ENCODE results near the gene BMPR2.
"Not testable (repeated sequence)": the region's sequence is repeated elsewhere in the genome, so short reads cannot be mapped to it uniquely, and the experiment has no call there.

Gene BMPR2

GRCh38 chr2:202519453-202519852, 143.3 kb downstream of the BMPR2 start:
- DNase-seq (ENCODE audit: extremely low read depth in 1 of 2, low read depth in 1 of 2): no peak

GRCh38 chr2:202521470-202521869, 145.3 kb downstream of the BMPR2 start:
- no peak for DNase-seq (ENCODE audit: extremely low read depth in 1 of 2, low read depth in 1 of 2)

DNA sequence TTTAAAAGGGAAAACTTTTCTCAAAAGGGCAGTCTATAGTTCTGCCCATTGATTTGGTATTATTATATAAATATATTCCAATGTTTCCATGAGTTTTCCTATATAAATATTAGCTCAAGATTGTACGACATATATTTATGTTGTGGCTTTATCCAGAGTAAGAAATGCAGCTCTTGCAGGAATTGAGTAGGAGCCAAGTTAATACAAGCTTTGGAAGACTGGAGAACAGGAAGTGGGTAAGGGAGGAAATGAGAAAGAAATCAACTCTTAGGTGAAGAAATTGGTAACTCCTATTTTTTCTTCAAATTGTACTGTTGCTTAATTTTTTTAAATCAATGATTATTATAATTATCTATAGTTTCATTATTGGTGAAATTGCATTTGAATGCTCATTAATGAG, 153.3 kb downstream of the BMPR2 start:
- DNase-seq (ENCODE audit: extremely low read depth in 1 of 2, low read depth in 1 of 2): no peak

DNA sequence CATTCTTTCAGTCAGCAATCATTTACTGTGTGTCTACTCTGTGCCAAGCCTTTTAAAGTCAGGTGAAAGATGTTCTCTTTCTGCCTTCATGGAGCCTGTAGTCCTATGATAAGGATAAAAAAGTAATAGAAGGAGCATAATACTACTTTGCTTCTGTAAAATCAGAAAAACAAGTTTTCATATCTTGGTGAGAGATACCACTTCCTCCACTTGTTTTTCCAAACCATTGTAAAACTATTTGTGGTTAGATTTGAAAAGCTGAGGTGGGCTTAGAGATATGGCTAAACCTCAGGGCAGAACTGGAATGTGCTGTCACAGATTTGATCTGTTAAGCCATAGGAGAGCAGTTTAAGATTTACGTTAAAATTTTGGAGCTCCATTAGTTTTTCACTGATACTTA, 153.9 kb downstream of the BMPR2 start:
- no peak for DNase-seq (ENCODE audit: extremely low read depth in 1 of 2, low read depth in 1 of 2)

DNA sequence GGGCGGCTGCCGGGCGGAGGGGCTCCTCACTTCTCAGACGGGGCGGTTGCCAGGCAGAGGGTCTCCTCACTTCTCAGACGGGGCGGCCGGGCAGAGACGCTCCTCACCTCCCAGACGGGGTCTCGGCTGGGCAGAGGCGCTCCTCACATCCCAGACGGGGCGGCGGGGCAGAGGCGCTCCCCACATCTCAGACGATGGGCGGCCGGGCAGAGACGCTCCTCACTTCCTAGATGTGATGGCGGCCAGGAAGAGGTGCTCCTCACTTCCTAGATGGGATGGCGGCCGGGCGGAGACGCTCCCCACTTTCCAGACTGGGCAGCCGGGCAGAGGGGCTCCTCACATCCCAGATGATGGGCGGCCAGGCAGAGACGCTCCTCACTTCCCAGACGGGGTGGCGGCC, 159.2 kb downstream of the BMPR2 start:
- not testable (repeated sequence) for DNase-seq (ENCODE audit: extremely low read depth in 1 of 2, low read depth in 1 of 2)

DNA sequence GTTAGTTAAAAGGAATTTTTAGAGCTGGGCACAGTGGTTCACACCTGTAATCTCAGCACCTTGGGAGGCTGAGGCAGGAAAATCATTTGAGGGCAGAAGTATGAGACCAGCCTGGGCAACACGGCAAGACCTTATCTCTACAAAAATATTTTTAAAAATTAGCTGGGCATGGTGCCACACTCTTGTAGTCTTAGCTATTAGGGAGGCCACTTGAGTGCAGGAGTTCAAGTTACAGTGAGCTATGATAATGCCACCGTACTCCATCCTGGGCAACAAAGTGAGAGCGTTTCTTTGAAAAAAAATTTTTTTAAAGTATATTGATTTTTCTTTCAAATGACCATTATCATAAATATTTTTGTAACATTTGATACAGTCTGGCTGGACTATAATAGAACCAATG, 165.0 kb downstream of the BMPR2 start:
- DNase-seq (ENCODE audit: extremely low read depth in 1 of 2, low read depth in 1 of 2): no peak

DNA sequence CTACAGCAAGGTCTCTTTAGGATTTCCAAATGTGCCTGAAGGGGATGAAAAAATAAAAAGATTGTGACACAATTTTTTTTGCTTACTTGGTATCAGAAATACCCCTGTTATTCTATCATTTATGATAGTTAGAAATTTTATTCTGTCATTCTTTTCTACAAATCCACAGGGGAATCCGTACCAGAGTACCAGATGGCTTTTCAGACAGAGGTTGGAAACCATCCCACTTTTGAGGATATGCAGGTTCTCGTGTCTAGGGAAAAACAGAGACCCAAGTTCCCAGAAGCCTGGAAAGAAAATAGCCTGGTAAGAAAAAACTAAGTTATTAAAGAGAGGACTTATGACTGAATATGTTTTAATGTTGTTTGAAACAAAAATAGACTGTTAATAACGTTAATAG, 166.0 kb downstream of the BMPR2 start:
- no peak for DNase-seq (ENCODE audit: extremely low read depth in 1 of 2, low read depth in 1 of 2)

GRCh38 chr2:202545523-202545922, 169.4 kb downstream of the BMPR2 start:
- DNase-seq (ENCODE audit: extremely low read depth in 1 of 2, low read depth in 1 of 2): no peak

DNA sequence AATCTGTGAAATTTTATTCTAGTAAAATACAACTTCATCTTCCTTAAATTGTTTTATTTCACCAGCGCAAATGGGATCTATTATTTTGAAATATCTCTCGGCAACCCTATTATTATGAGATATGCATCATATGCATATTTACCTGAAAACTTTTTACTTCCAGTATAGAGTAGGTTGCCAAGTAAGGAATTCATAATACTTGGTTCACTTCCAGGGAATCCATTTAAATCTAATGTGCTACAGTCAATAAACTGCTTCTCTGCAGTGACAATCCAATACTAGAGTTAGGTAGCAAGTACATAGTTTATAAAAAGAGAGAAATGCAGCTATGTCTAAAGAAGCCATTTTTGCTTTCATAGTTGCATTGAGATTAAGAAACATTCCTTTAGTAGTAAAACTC, 169.8 kb downstream of the BMPR2 start:
- no peak for DNase-seq (ENCODE audit: extremely low read depth in 1 of 2, low read depth in 1 of 2)

DNA sequence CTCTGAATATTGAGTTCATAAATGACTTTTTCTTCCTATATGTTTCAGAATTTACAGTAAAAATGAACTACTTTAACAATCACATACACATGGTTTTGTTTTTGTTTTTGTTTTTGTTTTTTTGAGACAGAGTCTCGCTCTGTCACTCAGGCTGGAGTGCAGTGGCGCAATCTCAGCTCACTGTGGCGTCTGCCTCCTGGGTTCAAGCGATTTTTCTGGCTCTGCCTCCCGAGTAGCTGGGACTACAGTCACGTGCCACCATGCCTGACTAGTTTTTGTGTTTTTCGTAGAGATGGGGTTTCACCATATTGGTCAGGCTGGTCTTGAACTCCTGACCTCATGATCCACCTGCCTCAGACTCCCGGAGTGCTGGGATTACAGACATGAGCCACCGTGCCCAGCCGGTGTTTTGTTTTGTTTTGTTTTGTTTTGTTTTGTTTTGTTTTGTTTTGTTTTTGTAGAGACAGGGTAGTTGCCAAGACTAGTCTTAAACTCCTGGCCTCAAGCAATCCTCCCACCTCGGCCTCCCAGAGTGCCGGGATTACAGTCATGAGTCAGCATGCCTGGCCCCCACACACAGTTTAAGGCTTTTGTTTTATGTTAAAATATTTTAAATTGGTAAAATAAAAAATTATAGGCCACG, 170.5 kb downstream of the BMPR2 start:
- not testable (repeated sequence) for DNase-seq (ENCODE audit: extremely low read depth in 1 of 2, low read depth in 1 of 2)

DNA sequence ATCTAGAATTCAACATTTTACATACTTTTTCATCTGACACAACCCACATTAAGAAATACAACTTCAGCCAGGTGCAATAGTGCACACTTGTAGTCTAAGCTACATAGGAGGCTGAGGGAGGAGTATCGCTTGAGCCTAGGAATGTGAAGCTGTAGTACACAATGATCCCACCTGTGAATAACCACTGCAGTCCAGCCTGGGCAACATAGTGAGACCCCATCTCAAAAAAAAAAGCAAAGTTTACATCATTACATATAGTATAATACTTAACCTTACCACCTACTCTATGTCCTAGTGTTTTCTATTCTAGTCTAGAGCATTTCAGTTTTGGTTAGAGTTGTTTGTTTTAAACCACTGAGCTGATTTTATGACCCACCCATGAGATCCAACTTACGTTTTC, 172.1 kb downstream of the BMPR2 start:
- DNase-seq (ENCODE audit: extremely low read depth in 1 of 2, low read depth in 1 of 2): no peak

DNA sequence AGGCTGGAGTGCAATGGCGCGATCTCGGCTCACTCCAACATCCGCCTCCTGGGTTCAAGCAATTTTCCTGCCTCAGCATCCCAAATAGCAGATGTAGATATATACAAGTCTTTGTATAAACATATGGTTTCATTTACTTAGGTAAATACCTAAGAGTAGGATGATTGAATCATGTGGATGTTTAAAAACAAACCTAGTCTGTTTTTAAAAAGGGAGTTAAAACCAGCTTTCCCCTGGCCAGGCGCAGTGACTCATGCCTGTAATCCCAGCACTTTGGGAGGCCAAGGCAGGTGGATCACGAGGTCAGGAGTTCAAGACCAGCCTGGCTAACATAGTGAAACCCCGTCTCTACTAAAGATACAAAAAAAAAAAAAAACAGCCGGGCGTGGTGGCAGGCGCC, 174.9 kb downstream of the BMPR2 start:
- not testable (repeated sequence) for DNase-seq (ENCODE audit: extremely low read depth in 1 of 2, low read depth in 1 of 2)

DNA sequence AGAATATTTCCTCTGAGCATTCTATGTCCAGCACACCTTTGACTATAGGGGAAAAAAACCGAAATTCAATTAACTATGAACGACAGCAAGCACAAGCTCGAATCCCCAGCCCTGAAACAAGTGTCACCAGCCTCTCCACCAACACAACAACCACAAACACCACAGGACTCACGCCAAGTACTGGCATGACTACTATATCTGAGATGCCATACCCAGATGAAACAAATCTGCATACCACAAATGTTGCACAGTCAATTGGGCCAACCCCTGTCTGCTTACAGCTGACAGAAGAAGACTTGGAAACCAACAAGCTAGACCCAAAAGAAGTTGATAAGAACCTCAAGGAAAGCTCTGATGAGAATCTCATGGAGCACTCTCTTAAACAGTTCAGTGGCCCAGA, 179.2 kb downstream of the BMPR2 start:
- DNase-seq (ENCODE audit: extremely low read depth in 1 of 2, low read depth in 1 of 2): no peak

GRCh38 chr2:202560200-202560599, 184.1 kb downstream of the BMPR2 start:
- no peak for DNase-seq (ENCODE audit: extremely low read depth in 1 of 2, low read depth in 1 of 2)

DNA sequence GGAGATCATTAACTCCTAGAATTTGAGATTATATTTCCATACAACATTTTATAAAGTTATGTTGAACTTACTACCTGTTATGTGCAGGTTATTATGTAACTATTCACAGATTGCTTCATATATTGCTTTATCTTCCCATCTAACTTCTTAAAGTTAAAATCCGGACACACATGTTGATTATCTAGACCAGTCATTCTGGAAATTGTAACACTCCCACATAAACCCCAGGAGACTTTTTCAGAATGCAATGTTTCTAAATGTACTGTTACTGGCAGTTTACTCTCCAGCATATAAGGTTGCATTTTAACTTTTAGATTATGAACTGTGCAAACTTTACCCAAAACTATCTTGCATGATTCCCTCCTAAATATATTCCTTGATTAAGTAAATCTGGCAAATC, 188.1 kb downstream of the BMPR2 start:
- no peak for DNase-seq (ENCODE audit: extremely low read depth in 1 of 2, low read depth in 1 of 2)

DNA sequence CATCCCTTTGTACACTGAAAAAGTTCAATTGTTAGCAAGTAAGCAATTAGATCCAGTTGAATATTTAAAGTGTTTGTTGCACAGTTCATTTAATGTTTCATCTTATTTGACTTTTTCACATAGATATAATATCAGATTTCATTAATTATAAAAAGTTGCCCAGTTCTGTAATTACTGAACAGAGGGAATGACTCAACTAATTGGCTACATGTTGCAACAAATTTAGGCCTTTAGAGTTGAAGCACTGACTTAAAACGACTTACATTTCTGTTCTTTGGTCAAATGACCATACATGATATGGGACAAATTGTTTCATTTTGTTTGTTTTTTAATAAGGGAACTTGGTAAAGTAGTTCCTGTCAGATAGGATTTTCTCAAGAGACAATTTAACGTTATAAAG, 190.2 kb downstream of the BMPR2 start:
- no peak for DNase-seq (ENCODE audit: extremely low read depth in 1 of 2, low read depth in 1 of 2)

GRCh38 chr2:202574541-202574940, 198.4 kb downstream of the BMPR2 start:
- no peak for DNase-seq (ENCODE audit: extremely low read depth in 1 of 2, low read depth in 1 of 2)

- DNase-seq (ENCODE audit: extremely low read depth in 1 of 2, low read depth in 1 of 2): not testable (repeated sequence)
These were observed 199.1 kb downstream of the BMPR2 start for GRCh38 chr2:202575194-202575593.

DNA sequence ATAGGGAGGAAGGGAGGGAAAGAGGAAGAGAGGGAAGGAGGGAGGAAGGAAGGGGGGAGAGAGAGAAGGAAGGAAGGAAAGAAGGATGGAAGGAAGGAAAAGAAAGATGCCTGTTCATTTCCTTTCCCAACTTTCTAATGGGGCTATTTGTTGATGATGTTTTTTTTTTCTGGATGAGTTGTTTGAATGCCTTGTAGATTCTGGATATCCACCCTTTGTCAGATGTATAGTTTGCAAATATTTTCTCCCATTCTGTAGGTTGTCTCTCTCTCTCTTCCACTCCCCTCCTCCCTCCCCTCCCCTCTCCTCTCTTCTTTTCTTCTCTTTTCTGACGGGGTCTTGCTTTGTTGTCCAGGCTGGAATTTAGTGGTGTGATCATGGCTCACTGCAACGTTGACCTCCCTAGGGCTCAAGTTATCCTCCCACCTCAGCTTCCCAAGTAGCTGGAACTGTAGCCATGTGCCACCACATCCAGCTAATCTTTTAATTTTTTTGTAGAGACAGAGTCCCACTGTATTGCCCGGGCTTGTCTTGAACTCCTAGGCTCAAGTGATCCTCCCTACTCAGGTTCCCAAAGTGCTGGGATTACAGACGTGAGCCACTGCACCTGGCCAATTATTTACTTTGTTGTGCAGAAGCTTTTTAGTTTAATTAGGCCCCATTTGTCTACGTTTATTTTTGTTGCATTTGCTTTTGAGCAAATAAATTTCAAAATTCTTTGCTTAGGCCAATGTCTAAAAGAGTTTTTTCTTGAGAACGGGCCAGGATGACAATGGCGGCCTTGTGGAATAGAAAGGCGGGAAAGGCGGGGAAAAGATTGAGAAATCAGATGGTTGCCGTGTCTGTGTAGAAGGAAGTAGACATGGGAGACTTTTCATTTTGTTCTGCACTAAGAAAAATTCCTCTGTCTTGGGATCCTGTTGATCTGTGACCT, 201.4 kb downstream of the BMPR2 start:
- no peak for DNase-seq (ENCODE audit: extremely low read depth in 1 of 2, low read depth in 1 of 2)

DNA sequence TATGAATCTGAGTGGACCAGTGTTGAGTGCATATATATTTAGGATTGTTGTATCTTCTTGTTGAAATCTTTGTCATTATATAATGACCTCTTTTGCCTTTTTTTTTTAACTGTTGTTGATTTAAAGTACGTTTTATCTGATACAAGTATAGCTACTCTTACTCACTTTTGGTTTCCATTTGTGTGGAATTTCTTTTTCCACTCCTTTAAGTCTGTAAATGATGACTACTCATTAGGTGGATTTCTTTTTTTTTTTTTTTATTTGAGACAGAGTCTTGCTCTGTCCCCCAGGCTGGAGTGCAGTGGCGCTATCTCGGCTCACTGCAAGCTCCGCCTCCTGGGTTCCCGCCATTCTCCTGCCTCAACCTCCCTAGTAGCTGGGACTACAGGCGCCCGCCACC, 206.7 kb downstream of the BMPR2 start:
- DNase-seq (ENCODE audit: extremely low read depth in 1 of 2, low read depth in 1 of 2): not testable (repeated sequence)

DNA sequence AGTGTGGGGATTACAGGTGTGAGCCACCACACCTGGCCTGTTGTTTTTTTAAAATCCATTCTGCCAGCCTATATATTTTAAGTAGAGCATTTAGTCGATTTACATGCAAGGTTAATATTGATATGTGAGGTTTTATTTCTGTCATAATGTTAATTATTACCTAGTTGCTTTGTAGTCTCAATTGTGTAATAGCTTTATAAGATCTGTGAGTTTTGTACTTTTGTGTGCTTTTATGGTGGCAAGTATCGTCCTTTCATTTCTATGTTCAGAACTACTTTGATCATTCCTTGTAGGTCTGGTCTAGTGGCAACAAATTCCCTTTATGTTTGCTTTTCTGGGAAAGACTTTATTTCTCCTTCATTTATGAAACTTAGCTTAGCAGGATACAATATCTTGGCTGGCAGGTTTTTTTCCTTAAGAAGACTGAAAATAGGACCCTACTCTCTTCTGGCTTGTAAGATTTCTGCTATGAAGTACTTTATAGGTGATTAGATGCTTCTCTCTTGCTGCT, 207.6 kb downstream of the BMPR2 start:
- DNase-seq (ENCODE audit: extremely low read depth in 1 of 2, low read depth in 1 of 2): no peak

Measured in stimulated activated CD8-positive, alpha-beta memory T cell treated with anti-CD3 and anti-CD28 coated beads, Interleukin-7, amount 100 ng/mL, for 48 hours (primary cell).